Testis (tissue), 2 donors: ENCODE data around the gene NADSYN1.

Experiments used
- CTCF ChIP-seq, 3 experiments: fragments of 450-650 bp in 2 of 3; fragments of 200-600 bp in 1 of 3; sonication (generic) in 1 of 3; IDR thresholded peaks; one replicate each; pipeline ENCODE4 v1.5.1; 2016 to 2019; ENCODE audit warnings: antibody characterized with exemption in 3 of 3, mild to moderate bottlenecking in 2 of 3, moderate library complexity in 1 of 3
- POLR2A ChIP-seq: fragments of 450-650 bp; IDR thresholded peaks from one replicate; pipeline ENCODE4 v1.6.1; 2017; ENCODE audit warnings: antibody characterized with exemption, mild to moderate bottlenecking, moderate library complexity

GRCh38 chr11:71430166-71430565 lies 22.8 kb upstream of the NADSYN1 start:
- TF ChIP-seq CTCF (IDR thresholded peaks at IDR 0.05), result no peak
- no peak for TF ChIP-seq POLR2A
